ENCODE data around the gene SYPL2.

DNA sequence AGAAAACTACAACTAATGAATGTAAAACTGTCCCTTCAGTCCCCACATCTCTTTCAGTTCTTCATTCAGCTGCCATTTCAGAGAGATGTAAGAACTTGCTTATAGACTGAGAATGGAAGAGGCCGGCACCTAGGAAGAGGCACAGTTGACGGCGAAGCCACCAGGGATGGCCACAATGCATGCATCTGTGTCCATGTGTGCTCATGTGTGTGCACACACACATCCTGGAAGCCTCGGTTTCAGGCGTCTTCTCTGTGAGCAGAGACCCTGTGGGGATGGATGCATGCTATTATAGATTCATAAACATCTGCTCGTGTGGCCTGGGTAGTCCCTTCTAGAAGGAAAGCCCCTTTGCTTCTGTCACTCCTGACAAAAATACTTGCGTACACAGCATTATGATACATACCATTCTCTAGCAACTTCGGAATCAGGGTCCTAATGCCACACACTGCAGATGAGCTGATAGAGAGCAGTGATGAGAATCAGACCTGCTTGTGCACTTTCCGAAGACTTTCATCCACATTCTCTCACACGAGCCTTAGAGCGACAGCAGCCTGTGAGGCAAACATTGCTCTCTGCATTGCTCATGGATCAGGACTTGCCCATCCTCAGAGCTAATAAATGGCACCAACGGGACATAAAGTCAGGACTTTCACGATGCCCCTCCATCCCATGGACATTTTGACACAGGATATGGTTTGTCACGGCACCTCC, 60.9 kb downstream of the SYPL2 start:
- no peak for TF ChIP-seq POLR2A (IDR thresholded peaks at IDR 0.05; ENCODE audit: low read length)
- no peak for TF ChIP-seq GATA1 (IDR thresholded peaks at IDR 0.05; ENCODE audit: low read depth, low read length)
